ENCODE data around the gene NUP133.
A peak's percentile ranks its signal among the peaks of the same experiment; 100 is the strongest.
"Not testable (repeated sequence)": the region's sequence is repeated elsewhere in the genome, so short reads cannot be mapped to it uniquely, and the experiment has no call there.

Gene NUP133

DNA sequence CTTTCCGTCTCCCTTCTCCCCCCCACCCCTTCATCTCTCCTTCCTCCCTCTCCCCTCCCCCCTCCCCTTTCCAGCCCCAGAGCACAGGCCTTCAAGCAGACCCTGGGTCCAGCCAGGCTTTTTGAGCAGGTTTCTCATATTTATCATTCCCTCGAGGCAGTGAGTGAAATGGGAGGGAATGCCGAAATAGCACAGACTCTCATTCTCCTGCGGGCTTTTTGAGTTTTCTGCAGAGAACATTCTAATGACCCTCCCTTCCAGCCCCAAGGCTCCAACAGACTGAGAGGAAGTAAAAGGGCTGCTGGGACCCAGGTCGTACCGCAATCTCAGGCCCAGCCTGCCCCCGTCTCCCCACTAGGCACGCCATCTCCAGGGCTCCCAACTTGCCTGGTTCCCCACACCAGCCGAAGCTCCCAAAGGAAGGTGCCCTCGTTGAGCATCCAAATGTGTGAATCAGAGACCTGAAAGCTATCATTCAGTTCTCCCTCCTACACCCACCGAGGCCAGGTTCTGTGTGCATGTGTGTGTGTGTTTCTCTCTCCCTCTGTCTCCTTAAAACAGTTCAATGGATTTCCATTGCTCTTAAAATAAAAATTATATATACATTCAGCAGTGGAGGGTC lies 96.6 kb downstream of the NUP133 start:
- no peak for DNase-seq

DNA sequence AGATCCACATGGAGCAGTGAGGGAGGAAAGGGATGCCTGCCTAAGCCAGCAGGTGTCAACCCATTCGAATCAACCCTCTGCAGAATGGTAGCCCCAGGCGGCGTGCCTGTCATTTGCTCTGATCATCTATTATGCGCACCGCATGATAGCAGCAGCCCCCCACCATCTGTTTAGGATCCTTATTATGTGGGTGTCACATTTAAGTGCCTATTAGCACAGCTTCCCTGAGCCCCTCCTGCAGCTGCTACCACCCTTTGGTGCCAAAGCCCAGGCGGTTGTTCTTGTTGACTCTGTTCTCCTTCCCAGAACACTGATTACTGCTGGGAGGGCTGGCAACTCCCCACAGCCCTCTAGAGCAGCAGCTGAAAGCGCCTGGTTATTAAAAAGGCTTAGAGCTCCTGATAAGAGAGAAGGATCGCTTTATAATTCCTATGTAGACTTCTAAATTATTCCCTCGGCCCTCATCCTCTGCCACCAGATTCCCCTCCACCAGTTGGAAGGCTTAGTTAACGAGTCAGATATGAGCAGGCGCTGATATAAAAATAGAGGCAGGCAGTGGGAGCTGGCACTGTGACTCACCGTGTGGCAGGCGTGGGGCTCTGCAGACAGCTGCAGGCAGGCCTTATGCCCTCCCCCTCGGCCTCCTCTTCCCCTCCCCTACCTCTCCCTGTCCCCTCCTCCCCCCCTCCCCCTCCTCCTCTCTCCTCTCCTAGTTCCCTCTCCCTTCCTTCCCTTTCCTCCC lies 97.3 kb downstream of the NUP133 start:
- DNase-seq = peak; percentile 42

DNA sequence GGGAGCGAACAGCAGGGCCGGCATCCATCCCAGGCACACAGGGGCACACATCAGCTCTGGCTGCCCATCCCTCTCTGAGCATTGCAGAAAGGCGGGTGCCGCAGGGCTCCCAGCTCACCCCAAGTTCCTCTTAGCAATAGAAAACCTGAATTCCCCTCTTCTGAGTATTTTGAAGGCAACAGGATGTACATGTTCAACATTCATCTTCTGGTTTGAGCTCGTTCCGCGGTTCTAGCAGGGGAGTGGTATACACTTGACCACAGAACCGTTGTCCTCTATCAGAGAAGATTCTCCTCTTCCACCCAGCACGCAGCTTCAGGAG lies 97.8 kb downstream of the NUP133 start:
- DNase-seq = no peak

DNA sequence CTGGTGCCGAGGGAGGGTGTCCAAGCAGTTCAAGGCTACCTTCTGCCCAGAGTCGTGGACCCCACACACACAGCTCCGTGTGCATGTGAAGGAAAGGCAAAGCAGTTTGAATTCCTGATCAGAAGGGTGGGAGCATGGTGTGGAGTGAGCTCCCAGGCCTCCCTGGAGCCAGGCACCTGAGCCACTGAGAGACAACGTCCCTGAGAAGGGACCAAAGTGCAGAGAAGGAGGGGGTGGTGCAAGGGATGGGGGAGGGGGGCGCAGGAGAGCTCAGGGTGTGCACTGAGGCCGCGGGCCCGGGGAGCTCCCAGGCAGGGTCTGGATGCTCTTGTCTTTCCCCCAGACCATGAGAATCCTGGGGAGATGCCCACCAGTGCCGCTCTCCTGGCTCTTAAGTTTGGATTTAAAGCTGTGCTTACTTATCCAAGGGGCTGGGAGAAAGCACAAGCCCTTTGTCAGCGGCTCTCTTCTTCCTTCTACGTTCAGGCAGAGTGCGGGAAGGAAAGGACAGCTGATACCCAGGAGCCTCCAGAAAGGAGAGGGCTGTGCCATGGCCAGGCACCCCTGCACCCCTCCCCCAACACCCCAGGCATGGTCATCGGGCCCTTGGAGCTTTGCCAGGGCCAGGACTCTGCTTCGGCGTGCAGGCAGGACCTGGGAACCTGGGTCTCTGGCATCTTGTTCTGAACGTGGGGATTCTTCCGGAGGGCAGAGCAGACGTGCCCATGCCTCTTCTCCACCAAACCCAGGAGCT lies 98.3 kb downstream of the NUP133 start:
- no peak for DNase-seq

DNA sequence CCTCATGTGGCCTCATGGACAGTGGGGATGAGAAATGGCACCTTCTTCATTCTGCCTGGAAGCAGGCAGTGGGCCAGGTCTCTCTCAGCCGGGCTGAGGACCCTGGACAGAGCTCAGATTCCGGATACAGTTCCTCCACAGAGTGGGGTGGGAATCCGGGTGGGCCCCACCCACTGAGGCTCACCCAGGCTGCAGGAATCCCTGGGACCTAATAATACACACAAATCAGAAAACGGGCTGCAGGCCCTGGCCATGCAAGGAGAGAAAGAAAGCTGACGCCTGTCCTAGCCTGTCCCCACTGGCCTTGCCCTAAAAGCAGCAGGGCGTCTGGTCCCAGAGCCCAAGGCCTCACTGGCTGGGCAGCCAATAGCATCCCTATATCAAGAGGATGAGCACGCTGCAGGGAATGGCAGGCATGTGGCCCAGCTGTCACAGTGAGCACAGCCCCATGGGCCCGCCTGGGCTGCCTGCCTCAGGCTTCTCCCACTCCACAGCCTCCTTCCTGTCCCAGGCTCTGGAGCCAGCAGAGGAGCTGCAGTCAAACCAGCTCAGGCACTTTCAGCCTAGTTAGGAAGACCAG lies 99.6 kb downstream of the NUP133 start:
- DNase-seq = no peak

DNA sequence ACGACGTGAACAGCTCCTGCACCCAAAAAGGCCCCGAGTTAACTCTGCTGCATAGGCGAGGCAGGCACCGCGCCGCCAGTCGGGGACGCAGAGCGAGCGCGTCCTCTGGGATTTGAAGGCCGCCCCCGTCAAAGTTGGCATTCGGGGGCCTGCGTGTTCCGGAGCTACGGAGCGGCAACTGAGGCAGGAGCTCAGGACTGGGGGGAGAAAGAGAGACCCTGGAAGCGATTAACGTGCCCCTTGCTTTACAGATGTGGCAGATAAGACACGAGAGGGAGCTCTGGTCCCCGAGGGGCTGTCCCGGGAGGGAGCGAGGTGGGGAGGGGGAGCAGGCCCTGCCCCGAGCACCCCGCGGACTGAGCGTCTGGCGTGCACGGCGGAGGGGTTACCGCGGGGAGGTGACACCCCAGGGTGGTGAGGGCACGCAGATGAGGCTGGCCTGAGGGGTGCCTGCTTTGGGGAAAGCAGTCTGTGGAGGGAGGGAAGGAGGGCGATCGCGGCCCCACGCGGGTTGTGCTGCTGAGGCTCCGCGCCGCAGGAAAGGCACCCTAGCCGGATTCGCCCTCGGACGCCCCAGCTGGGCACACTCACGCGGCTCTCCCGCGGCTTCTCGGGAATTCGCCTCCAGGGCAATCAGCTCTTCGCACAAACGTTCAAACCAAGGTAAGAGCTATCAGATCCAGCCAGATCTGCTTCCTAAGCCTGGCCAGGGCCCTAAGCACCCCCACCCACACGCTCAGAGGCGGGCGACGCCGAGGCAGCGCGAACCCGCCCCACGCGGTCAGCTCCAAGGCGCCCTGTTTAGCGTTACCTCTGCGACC lies 100.7 kb downstream of the NUP133 start:
- DNase-seq = no peak

- DNase-seq = no peak
Measured at GRCh38 chr1:229406798-229407197, 101.3 kb downstream of the NUP133 start.

DNA sequence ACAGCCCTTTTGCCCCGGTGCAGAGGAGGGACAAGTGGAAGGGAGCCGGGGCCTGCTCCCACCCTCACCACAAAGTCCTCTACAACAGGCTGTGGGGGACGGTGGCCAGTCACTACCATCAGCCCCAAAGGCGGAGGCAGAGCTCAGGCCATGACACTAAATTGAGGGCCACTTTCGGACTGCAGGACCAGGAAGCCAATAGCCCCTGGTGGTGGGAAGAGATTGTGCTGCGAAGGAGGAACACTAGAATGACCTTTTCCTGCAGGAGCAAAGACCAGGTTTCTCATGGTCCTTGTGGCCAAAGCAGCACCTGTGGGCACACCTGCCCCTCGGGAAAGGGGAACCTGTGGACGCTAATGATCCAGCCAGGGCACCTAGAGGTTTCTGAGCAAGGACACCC lies 104.6 kb downstream of the NUP133 start:
- no peak for DNase-seq

DNA sequence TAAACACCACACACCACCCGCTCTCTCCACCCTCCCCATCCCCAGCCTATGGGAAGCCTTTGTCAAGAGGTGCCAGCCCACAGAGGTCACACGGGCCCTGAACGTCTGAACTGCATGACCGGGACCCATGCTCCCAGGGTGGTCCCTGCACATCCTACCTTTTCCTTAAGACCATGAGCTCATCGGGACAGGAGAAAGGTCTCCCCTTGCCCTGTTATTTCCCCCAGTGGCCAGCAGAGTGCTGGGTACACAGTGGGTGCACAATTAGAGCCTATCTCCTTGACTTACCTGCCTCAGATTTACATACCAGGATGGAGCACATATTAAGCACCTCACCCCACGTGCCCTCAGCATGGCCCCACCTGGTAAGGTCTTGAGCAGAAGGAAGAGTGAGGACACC lies 105.1 kb downstream of the NUP133 start:
- DNase-seq = no peak

- not testable (repeated sequence) for DNase-seq
Measured at GRCh38 chr1:229402329-229402728, 105.8 kb downstream of the NUP133 start.

GRCh38 chr1:229397762-229398161 lies 110.4 kb downstream of the NUP133 start:
- no peak for DNase-seq

DNA sequence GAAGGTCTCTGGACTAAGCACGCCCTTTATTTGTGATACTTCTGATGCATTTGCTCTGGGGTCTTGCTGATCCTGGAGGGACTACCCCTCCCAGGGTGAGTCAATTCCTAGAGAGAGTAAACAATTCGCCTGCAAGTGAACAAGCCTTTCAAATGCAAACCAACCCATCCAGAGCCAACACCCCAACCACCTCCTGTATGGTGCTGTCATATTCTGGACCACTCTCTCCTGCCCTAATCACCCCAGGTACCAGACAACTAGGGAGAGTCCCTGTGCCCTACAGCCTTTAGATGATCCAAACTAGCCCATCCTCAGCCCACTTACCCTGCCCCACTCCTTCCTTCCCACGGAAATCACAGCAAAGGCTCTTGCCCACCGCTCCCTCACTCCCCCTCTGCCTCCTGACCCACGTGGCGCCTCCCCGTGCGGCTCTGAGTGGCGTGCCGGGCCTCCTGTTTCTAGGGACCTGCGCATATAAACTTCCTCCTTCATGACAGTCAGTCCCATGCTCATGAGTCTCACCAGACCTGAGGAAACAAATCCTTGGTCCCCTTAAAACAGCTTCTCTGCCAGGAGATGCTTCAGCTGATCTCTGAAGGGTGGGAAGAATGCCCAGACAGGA lies 111.4 kb downstream of the NUP133 start:
- no peak for DNase-seq

GRCh38 chr1:229394517-229394916 lies 113.6 kb downstream of the NUP133 start:
- DNase-seq = not testable (repeated sequence)

DNA sequence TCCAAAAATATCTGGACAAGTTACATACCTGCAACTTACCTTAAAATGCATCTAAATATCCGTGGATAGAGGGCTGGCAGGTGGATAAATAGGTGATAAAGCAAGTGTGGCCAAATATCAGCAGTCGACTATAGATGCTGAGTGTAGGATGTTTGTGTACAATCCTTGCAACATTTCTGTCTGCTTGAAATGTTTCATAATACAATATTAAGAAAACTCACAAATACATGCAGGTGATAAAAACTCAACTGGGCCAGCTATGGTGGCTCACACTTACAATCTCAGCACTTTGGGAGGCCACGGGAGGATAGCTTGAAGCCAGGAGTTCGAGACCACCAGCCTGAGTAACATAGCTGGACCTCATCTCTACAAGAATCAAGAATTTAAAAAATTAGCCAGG lies 115.2 kb downstream of the NUP133 start:
- DNase-seq = no peak

All from DMS153 (cell line).